GM18526 (cell line): ENCODE results near the gene KIAA1549.

Experiments used
- POLR2A ChIP-seq: IDR thresholded peaks from 3 replicates; pipeline ENCODE4 v1.6.1; 2011; ENCODE audit not compliant: insufficient read length; ENCODE audit errors: extremely low read depth

The KIAA1549 gene

GRCh38 chr7:138871065-138871813 lies 110.0 kb downstream of the KIAA1549 start:
- no peak for TF ChIP-seq POLR2A

DNA sequence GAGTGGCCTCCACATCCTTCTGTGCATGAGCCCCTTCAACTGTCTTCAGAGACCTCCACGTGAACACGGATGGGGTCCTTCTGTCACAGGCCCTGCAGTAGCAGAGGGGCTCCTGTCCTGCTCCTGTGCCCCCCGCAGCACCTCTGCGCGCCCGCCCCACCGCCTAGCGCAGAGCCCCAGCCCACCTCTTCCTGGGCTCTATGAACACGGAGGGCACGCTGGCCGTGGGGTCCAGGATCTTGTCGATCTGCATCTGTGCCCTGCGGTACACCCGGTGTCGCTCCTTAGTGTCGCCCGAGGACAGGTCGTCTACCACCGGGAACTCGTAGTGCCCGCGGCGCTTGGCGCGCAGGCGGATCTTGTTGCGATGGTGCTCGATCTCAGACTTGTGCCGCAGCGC lies 111.8 kb downstream of the KIAA1549 start:
- no peak for TF ChIP-seq POLR2A

- no peak for TF ChIP-seq POLR2A
Measured at GRCh38 chr7:138868711-138869110, 112.5 kb downstream of the KIAA1549 start.

GRCh38 chr7:138867744-138868143 lies 113.4 kb downstream of the KIAA1549 start:
- TF ChIP-seq POLR2A: no peak

GRCh38 chr7:138866353-138866752 lies 114.8 kb downstream of the KIAA1549 start:
- no peak for TF ChIP-seq POLR2A

DNA sequence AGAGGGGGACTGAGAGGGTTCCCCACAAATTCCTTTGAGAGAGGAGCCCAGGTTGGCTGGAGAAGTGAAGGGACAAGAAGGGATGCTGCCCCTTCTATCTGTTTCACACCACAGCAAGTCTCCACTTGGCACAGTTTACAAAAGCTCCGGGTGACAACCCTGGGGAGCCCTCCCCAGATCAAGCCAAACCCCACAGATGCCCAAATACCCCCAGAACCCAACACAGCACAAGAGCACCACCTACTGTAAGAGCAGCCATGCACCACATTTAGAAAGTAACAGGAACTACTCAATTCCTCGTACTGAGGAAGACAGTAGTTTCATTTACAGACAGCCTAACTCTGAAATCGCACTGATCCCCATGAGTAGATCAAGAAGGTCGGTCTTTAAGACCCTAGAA lies 115.3 kb downstream of the KIAA1549 start:
- TF ChIP-seq POLR2A: no peak

DNA sequence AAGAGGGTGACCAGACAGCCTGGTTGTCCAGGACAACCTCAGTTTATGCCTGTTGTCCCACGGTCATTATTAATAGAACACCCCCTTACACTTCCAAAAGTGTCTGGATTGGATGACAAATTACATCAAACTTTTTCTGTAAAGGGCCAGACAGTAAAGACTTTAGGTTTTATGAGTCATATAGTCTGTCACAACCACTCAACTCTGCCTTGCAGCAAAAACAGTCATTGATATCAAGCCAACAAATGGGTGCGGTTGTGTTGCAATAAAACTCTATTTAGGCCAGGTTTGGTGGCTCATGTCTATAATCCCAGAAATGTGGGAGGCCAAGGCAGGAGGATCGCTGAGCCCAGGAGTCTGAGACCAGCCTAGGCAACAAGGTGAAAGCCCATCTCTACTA lies 116.5 kb downstream of the KIAA1549 start:
- no peak for TF ChIP-seq POLR2A

DNA sequence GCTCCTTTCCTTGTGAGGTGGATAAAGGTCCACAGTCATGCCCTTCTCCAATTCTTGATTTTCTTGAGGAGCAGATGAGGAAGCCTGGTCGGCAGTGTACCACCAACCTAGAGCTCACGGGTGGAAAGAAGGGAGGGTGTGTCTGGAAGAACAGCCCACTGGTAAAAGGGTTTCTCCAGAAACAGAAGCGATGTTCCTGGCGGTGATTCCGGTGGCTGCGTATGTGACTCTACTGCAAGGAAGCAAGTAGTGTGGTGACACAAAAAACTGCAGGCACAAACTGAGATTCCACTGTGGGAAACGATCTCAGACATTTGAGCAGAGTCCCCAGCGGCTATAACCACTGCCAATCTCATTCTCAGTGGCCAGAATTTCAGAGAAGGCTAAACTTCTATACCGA lies 117.3 kb downstream of the KIAA1549 start:
- no peak for TF ChIP-seq POLR2A

DNA sequence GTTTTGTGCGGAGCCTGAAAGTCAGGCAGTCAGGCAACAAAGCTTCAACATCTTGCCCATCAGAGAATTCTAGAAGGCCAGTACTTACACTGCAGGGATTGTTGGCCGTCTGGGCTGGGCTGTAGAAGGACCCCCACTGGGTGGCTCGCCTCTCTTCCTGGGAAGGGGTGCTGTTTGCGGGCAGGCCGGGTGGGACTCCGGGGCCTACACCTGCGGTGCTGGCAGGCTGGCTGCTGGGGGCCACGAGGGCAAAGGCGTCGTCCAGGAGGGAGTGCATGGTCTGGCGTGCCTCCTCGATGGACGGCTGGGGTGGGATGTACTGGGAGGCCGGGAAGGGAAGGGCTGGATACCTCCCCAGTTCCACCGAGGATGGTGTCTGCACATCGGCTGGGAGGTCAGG lies 120.1 kb downstream of the KIAA1549 start:
- no peak for TF ChIP-seq POLR2A

- TF ChIP-seq POLR2A: no peak
Measured at GRCh38 chr7:138857728-138858127, 123.5 kb downstream of the KIAA1549 start.

DNA sequence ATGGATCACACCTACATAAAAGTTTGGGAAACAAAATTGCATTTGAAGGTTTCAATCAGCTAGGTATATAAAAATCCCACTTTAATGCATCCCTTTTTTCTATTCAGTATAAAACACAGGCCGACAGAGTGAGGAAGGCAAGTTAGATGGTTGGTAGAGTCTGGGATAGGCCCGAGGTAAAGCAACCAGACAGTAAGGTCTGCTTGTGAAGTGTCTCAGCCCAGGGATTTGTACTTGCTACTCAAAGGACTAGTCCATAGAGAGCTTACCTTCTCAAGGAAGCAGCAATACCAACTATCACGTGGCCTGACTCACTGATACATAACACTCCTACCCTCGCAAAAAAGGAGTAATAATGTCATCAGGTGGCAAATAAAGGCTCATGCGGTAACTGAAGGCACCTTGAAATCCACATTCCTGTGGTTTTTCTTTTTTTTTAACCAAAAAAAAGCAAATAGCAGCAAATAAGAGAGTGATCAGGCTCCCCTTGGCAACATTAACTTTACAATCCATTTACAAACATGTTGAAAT lies 127.0 kb downstream of the KIAA1549 start:
- TF ChIP-seq POLR2A: no peak

- no peak for TF ChIP-seq POLR2A
Measured at GRCh38 chr7:138853448-138853847, 127.7 kb downstream of the KIAA1549 start.

DNA sequence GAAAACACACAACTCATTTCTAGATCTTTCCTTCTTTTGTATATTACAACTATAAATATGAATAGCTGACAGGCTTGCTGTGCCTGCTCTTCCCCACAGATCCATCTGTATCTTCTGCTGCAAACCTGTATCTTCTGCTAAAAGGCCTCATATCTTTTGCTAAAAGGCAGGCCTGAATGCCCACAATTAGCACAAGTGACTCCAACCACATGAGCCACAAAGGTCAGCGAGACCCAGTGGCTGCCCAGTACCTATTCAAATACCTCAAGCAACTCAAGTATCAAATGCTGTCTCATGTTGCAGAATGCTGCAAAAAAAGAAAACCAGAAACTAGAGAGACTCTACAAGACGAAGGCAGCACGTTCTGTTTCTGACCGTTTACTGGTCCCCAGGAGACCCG lies 128.7 kb downstream of the KIAA1549 start:
- TF ChIP-seq POLR2A: no peak

GRCh38 chr7:138849701-138850100 lies 131.5 kb downstream of the KIAA1549 start:
- TF ChIP-seq POLR2A: no peak

DNA sequence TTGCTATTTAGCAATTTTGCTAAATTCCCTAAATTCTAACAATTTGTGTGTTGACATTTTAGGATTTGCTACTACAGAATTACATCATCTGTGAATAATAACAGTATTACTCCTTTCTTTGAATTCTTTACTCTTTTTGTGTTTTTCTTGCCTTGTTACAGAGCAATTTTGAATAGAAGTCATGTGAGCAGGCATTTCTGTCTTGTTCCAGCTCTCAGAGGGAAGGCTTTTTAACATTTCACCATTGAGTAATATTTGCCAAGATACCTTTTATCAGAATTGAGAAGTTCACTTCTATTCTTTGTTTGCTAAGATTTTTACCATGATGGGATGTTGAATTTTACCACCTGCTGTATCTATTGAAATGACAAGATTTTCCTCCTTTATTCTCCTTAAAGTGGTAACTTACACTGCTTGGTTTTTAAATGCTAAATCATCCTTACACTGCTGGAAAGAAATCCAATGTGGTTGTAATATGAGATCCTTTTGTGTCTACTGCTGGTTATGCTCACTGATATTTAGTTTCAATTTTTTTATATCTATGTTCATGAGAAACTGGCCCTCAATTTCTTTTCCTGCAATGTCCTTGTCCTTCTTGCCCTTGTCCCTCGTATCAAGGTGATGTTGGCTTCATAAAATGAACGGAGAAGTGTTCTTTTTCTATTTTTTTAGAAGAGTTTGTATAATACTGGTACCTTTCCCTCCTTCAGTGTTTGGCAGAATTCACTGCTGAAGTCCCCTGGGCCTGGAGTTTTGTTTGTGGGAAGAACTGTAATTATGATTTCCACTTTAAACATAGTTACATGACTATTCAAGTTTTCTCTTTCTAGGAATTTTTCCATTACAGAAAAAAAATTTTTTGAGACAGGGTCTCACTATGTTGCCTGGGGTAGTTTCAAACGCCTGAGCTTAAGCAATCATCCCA lies 132.9 kb downstream of the KIAA1549 start:
- TF ChIP-seq POLR2A: no peak

DNA sequence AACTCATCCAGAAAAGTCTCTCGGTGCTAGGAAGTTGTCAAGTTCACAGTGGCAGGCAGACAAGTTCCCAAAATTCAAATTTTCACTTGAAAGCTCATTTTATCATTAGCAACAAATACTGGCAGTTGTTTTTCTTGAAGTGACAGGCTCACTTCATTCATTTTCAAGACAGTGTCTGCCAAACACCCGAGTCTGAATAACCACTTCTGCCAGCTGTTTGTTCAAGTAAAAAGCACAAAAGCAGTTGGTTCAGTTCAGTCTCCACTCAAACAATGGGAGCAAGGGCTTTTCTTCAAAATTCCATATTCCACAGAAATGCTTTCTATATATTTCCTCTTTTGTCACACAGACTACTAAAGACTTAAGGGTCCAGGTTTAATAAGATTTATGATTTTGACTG lies 135.5 kb downstream of the KIAA1549 start:
- no peak for TF ChIP-seq POLR2A
